HEK293T (cell line): ENCODE measurements around the gene GABPB1.

Source experiments
- CTCF ChIA-PET: fragments of 350-600 bp; formaldehyde crosslinking; extraction: SDS; loops from one replicate; lab custom pipeline; 2021; ENCODE audit warnings: antibody characterized with exemption, inconsistent platforms; lab: Yijun Ruan, JAX
- POLR2A ChIA-PET: fragments of 350-600 bp; formaldehyde crosslinking; extraction: SDS; loops from one replicate; lab custom pipeline; 2020; ENCODE audit warnings: antibody characterized with exemption, inconsistent platforms; lab: Yijun Ruan, JAX
- DNase-seq: peaks from one replicate; pipeline ENCODE4 v3.0.0; 2012; ENCODE audit warnings: mixed read lengths; ENCODE audit errors: extremely low spot score
- ARNT ChIP-seq: fragments of 450-650 bp; IDR thresholded peaks from 2 replicates; pipeline ENCODE4 v1.6.1; 2017; ENCODE audit warnings: mild to moderate bottlenecking
- BHLHE40 ChIP-seq: fragments of 450-650 bp; IDR thresholded peaks from 2 replicates; pipeline ENCODE4 v1.6.1; 2016; ENCODE audit warnings: mild to moderate bottlenecking, moderate library complexity, borderline replicate concordance
- CTBP1 ChIP-seq: fragments of 450-650 bp; IDR thresholded peaks from 2 replicates; pipeline ENCODE4 v1.6.1; 2016; ENCODE audit warnings: borderline replicate concordance
- ELF4 ChIP-seq: fragments of 450-650 bp; IDR thresholded peaks from 2 replicates; pipeline ENCODE4 v1.6.1; 2017; ENCODE audit warnings: antibody characterized with exemption
- FOXA1 ChIP-seq: fragments of 450-650 bp; IDR thresholded peaks from 2 replicates; pipeline ENCODE4 v1.6.1; 2016; ENCODE audit warnings: mild to moderate bottlenecking
- FOXK2 ChIP-seq: fragments of 450-650 bp; IDR thresholded peaks from 2 replicates; pipeline ENCODE4 v1.6.1; 2016; ENCODE audit warnings: mild to moderate bottlenecking
- FOXM1 ChIP-seq: fragments of 450-650 bp; IDR thresholded peaks from 2 replicates; pipeline ENCODE4 v1.6.1; 2017; ENCODE audit warnings: mild to moderate bottlenecking, borderline replicate concordance
- HDGF ChIP-seq: fragments of 450-650 bp; IDR thresholded peaks from 2 replicates; pipeline ENCODE4 v1.6.1; 2017; ENCODE audit warnings: antibody characterized with exemption, borderline replicate concordance
- L3MBTL2 ChIP-seq: fragments of 450-650 bp; conservative IDR thresholded peaks from 2 replicates; pipeline ENCODE4 v1.6.1; 2016; ENCODE audit warnings: mild to moderate bottlenecking
- LEF1 ChIP-seq: fragments of 450-650 bp; IDR thresholded peaks from 2 replicates; pipeline ENCODE4 v1.6.1; 2017; ENCODE audit warnings: mild to moderate bottlenecking, borderline replicate concordance
- NFRKB ChIP-seq: fragments of 450-650 bp; IDR thresholded peaks from 2 replicates; pipeline ENCODE4 v1.6.1; 2016; ENCODE audit warnings: mild to moderate bottlenecking, moderate library complexity
- PKNOX1 ChIP-seq: fragments of 450-650 bp; IDR thresholded peaks from 2 replicates; pipeline ENCODE4 v1.6.1; 2016
- SP1 ChIP-seq: fragments of 450-650 bp; IDR thresholded peaks from 2 replicates; pipeline ENCODE4 v1.6.1; 2017
- SUZ12 ChIP-seq: fragments of 450-650 bp; IDR thresholded peaks from 2 replicates; pipeline ENCODE4 v1.6.1; 2016; ENCODE audit warnings: mild to moderate bottlenecking
- TARDBP ChIP-seq: fragments of 450-650 bp; IDR thresholded peaks from 2 replicates; pipeline ENCODE4 v1.6.1; 2016
- ZNF384 ChIP-seq: fragments of 450-650 bp; IDR thresholded peaks from 2 replicates; pipeline ENCODE4 v1.6.1; 2016

The GABPB1 gene

DNA sequence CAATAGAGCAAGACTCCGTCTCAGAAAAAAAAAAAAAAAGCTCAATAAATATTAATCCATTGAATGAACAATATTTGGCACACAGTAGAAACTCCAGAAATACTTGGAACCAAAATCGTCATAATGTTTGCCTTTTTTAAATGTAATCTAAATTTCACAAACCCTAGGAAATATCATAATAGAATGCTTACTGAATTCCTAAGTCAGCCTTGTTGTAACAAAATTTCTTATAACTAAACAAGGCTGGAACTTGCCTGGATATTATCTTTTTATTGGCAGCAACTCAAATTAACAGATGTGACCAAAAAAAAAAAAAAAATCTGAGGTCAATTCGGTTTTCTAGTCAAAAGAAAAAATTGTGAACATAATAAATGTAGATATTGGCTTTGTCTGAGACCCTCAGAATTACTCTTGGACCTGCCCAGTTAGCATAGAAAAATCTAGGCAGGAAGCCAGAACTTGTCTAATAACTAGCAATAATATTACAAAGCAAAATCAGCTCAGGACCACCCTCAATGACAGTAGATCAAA is 33.3 kb downstream of the GABPB1 start:
- TF ChIP-seq ZNF384 (no peak), FOXK2 (no peak), TARDBP (no peak), BHLHE40 (no peak), ARNT (no peak), CTBP1 (no peak), LEF1 (no peak), HDGF (no peak), PKNOX1 (no peak), NFRKB (no peak), FOXM1 (no peak), L3MBTL2 (no peak), SUZ12 (no peak), FOXA1 (no peak), SP1 (no peak), ELF4 (no peak)
- POLR2A ChIA-PET, result no interaction called here
- CTCF ChIA-PET, result no interaction called here
- no peak for DNase-seq

DNA sequence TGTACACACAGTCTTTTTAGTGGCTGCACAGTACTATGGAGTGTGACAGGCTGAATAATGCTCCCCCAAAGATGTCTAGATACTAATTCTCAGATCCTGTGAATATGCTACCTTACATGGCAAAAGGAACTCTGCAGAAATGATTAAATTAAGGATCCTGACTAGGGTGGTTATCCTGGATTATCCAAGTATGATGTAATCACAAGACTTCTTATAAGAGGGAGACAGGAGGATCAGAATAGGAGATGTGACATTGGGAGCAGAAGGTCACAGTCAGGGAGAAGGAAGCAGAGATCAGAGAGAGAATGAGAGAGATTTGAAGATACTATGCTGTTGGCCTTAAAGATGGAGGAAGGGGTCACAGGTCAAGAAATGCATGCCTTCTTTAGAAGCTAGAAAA is 34.5 kb downstream of the GABPB1 start:
- CTCF ChIA-PET, result no interaction called here
- POLR2A ChIA-PET, result no interaction called here
- TF ChIP-seq SUZ12, result no peak
- no peak for TF ChIP-seq L3MBTL2
- no peak for TF ChIP-seq ZNF384
- no peak for TF ChIP-seq NFRKB
- no peak for TF ChIP-seq HDGF
- TF ChIP-seq LEF1, result no peak
- TF ChIP-seq FOXA1, result no peak
- TF ChIP-seq SP1, result no peak
- TF ChIP-seq FOXK2, result no peak
- TF ChIP-seq CTBP1, result no peak
- no peak for TF ChIP-seq FOXM1
- TF ChIP-seq ARNT, result no peak
- no peak for TF ChIP-seq BHLHE40
- DNase-seq, result no peak

- ChIA-PET POLR2A (interaction anchor here (1.0 kb wide), 1 partner anchor 36 kb away, joined by 3 read pairs; the partner anchor contains the start of gene GABPB1), CTCF (interaction anchor here (0.6 kb wide), 1 partner anchor 316 kb away, joined by 3 read pairs; no protein-coding TSS in a partner anchor)
- TF ChIP-seq FOXA1 (no peak), PKNOX1 (no peak), TARDBP (no peak), FOXM1 (no peak)
- DNase-seq, result no peak
Observed at GRCh38 chr15:50318697-50319096, 36.3 kb downstream of the GABPB1 start.

- TF ChIP-seq HDGF (no peak), ZNF384 (no peak), PKNOX1 (no peak), ARNT (no peak), CTBP1 (no peak), LEF1 (no peak), SP1 (no peak), L3MBTL2 (no peak), ELF4 (no peak), FOXM1 (no peak), FOXA1 (no peak), NFRKB (no peak), TARDBP (no peak), BHLHE40 (no peak), FOXK2 (no peak), SUZ12 (no peak)
- ChIA-PET CTCF (interaction anchor here (0.6 to 1.6 kb wide), 7 partner anchors 12 to 178 kb away, joined by 3 to 10 read pairs (median 4); partner anchors contain the start of gene SLC27A2), POLR2A (interaction anchor here (1.0 kb wide), 2 partner anchors 39 to 134 kb away, joined by 4 read pairs; partner anchors contain the start of genes GABPB1 and SLC27A2)
- DNase-seq, result peak; percentile 7
Observed at GRCh38 chr15:50315814-50316630, 39.0 kb downstream of the GABPB1 start.

DNA sequence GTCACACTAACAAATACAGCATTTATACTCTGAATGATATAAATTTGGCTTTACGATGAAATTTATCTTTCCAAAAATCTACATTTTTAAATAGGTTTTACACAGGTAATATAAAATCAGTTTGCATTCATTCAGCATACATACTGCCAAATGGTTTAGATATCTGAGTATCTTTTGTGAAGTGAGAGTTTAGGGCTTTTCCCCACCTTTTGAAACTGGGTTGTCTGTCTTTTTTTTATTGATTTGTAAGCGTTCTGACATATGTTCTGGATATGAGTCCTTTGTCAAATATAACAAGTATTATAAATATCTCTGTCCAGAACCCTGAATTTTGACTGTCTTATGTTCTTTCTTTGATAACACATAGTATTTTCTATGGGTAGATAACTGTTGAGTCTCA is 42.4 kb downstream of the GABPB1 start:
- CTCF ChIA-PET, result no interaction called here
- POLR2A ChIA-PET, result no interaction called here
- no peak for TF ChIP-seq FOXA1
- TF ChIP-seq NFRKB, result no peak
- no peak for TF ChIP-seq ELF4
- no peak for TF ChIP-seq FOXM1
- no peak for TF ChIP-seq LEF1
- no peak for TF ChIP-seq HDGF
- no peak for TF ChIP-seq ARNT
- no peak for TF ChIP-seq L3MBTL2
- TF ChIP-seq FOXK2, result no peak
- TF ChIP-seq PKNOX1, result no peak
- TF ChIP-seq BHLHE40, result no peak
- no peak for TF ChIP-seq TARDBP
- TF ChIP-seq SUZ12, result no peak
- TF ChIP-seq SP1, result no peak
- no peak for TF ChIP-seq CTBP1
- DNase-seq, result no peak
